Renal pelvis (tissue), 4 donors: Measurements from ENCODE around the gene EIF5A2. TPM values are rescaled to one million over a fixed set of nuclear protein-coding genes. Genes with fewer than 3 reads are reported as not detected.
"Not testable (repeated sequence)": the region's sequence is repeated elsewhere in the genome, so short reads cannot be mapped to it uniquely, and the experiment has no call there.

ENCODE experiments used
- DNase-seq: peaks from one replicate; pipeline ENCODE4 v3.0.0-alpha.2; 2013
- polyA plus RNA-seq, 3 donors: library from polyadenylated mRNA; unstranded; fragments of 120-200 nt; gene quantifications; one replicate each; pipeline ENCODE4 v1.2.1, GENCODE V29; 2013; ENCODE audit not compliant: insufficient read length in 3 of 3

EIF5A2 gene
- polyA plus RNA-seq, 3 donors, result 4.8 to 7.4 (median 6.2) TPM

GRCh38 chr3:170905862-170906261, 2.6 kb downstream of the EIF5A2 start:
- DNase-seq, result no peak

- DNase-seq, result no peak
Observed at GRCh38 chr3:170903123-170903522, 5.3 kb downstream of the EIF5A2 start.

- no peak for DNase-seq
Observed at GRCh38 chr3:170899455-170899854, 9.0 kb downstream of the EIF5A2 start.

GRCh38 chr3:170897978-170898377, 10.5 kb downstream of the EIF5A2 start:
- no peak for DNase-seq

- DNase-seq, result not testable (repeated sequence)
Observed at GRCh38 chr3:170897199-170897598, 11.2 kb downstream of the EIF5A2 start.

GRCh38 chr3:170896781-170897180, 11.7 kb downstream of the EIF5A2 start:
- DNase-seq, result no peak

GRCh38 chr3:170896333-170896732, 12.1 kb downstream of the EIF5A2 start:
- not testable (repeated sequence) for DNase-seq

- no peak for DNase-seq
Observed at GRCh38 chr3:170893895-170894294, 14.5 kb downstream of the EIF5A2 start.

- DNase-seq, result no peak
Observed at GRCh38 chr3:170889630-170890029, 18.8 kb downstream of the EIF5A2 start.

- DNase-seq, result no peak
Observed at GRCh38 chr3:170889132-170889531, 19.3 kb downstream of the EIF5A2 start.

- DNase-seq, result not testable (repeated sequence)
Observed at GRCh38 chr3:170884109-170884930, 24.1 kb downstream of the EIF5A2 start.

- not testable (repeated sequence) for DNase-seq
Observed at GRCh38 chr3:170878688-170879087, 29.7 kb downstream of the EIF5A2 start.

GRCh38 chr3:170877311-170877710, 31.1 kb downstream of the EIF5A2 start:
- not testable (repeated sequence) for DNase-seq

- no peak for DNase-seq
Observed at GRCh38 chr3:170876537-170876936, 31.9 kb downstream of the EIF5A2 start.

- DNase-seq, result peak; percentile 96
Observed at GRCh38 chr3:170869645-170870593, 38.5 kb downstream of the EIF5A2 start, which contains the start of gene RPL22L1. RPL22L1 (minus strand) TSS chr3:170870195; CDS start chr3:170870167, 28 bp downstream.

GRCh38 chr3:170869239-170869590, 39.2 kb downstream of the EIF5A2 start:
- DNase-seq, result no peak

GRCh38 chr3:170868577-170869238, 39.7 kb downstream of the EIF5A2 start:
- no peak for DNase-seq

- no peak for DNase-seq
Observed at GRCh38 chr3:170867143-170867937, 41.1 kb downstream of the EIF5A2 start.

- no peak for DNase-seq
Observed at GRCh38 chr3:170866499-170866898, 41.9 kb downstream of the EIF5A2 start.

GRCh38 chr3:170865209-170866094, 43.0 kb downstream of the EIF5A2 start:
- DNase-seq, result no peak
